Fibroblast of the aortic adventitia (primary cell): ENCODE data around the gene IQCE. TPM values are rescaled to one million over a fixed set of nuclear protein-coding genes. Genes with fewer than 3 reads are reported as not detected.

Experiments used
- DNase-seq: peaks from one replicate; pipeline ENCODE4 v3.0.0-alpha.2; 2010; ENCODE audit warnings: low read depth
- H3K4me3 ChIP-seq: 2 replicates; pipeline ENCODE4 v1.5.1; 2011; ENCODE audit warnings: low read depth, mild to moderate bottlenecking, control low read depth, low read length, moderate library complexity
- CTCF ChIP-seq: IDR thresholded peaks from 2 replicates; pipeline ENCODE4 v1.5.1; 2011; ENCODE audit warnings: mild to moderate bottlenecking, low read length, control low read depth, inconsistent platforms; ENCODE audit not compliant: insufficient read depth
- total RNA-seq: library from RNA; depleted of rRNA; stranded (reverse); fragments of >200 nt; gene quantifications from 2 replicates; pipeline ENCODE4 v1.2.3, GENCODE V29; 2012; ENCODE audit warnings: low replicate concordance

The IQCE gene
- total RNA-seq, 1 donor: 14.0 TPM

GRCh38 chr7:2521341-2521745 lies 37.4 kb upstream of the IQCE start:
- no peak overlapping the region for H3K4me3 ChIP-seq
- DNase-seq: no peak
- TF ChIP-seq CTCF: no peak

DNA sequence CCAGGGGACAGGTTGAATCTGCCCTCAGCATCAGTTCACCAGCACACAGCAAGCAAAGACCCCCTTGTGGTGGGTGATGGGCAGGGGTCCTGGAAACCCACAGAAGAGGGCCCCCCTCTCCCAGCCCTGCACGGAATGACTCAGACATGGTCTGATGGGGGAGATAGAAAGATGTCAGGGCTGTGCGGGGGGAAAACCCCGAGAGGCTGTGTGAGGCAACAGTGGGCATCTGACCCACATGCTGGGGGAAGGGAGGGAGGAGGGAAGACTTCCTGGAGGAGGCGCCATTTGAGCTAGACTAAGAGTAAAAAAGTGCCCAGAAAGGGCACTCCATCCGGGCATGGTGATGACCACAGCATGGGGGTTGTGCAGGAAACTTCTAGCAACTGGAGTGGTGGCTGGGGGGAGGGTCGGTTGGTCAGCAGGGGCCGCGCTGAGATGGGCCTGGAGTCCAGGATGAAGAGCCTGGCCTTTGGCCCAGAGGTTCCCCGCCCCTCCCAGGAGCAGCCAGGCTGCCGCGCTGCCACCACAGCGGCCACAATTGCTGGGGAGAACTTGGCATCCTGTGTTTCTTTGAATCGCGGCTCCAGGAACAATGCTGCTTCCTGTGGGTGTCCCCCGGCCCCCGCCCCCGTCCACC lies 36.7 kb upstream of the IQCE start:
- no peak overlapping the region for H3K4me3 ChIP-seq
- TF ChIP-seq CTCF: no peak
- DNase-seq: no peak

DNA sequence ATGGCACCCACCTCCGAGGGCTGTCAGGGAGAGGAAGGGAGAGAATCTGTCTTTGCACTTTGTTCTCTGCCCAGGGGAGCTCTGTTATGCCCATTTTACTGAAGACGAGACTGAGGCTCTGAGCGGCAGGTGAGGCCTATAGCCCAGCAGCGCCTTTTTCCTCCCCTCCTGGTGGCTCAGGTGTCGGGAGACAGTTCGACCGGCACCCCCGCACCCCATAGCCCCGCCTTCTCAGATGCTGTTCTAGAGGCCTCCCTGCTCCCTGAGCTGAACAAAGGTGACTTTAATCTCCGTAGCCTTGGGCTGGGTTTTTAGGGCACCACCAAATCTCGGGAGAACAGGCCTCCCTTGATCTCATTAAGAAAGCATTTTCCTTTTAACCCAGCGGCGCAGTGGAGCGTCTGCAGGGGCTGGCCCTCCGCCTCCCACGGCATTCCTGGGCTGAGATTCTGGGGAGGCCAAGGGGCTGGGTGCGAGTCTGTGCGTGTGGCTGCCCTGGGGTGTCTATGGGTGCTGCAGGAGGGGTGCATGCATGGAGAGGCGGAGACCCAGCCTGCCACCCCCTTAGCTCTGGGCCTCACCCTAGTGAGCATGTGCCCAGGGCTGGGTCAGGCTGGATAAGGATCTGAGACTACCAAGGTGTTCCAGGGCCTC lies 35.9 kb upstream of the IQCE start:
- no peak overlapping the region for H3K4me3 ChIP-seq
- no peak for TF ChIP-seq CTCF
- DNase-seq: no peak

- no peak overlapping the region for H3K4me3 ChIP-seq
- TF ChIP-seq CTCF: no peak
- no peak for DNase-seq
Measured at GRCh38 chr7:2523461-2523936, 35.3 kb upstream of the IQCE start.

DNA sequence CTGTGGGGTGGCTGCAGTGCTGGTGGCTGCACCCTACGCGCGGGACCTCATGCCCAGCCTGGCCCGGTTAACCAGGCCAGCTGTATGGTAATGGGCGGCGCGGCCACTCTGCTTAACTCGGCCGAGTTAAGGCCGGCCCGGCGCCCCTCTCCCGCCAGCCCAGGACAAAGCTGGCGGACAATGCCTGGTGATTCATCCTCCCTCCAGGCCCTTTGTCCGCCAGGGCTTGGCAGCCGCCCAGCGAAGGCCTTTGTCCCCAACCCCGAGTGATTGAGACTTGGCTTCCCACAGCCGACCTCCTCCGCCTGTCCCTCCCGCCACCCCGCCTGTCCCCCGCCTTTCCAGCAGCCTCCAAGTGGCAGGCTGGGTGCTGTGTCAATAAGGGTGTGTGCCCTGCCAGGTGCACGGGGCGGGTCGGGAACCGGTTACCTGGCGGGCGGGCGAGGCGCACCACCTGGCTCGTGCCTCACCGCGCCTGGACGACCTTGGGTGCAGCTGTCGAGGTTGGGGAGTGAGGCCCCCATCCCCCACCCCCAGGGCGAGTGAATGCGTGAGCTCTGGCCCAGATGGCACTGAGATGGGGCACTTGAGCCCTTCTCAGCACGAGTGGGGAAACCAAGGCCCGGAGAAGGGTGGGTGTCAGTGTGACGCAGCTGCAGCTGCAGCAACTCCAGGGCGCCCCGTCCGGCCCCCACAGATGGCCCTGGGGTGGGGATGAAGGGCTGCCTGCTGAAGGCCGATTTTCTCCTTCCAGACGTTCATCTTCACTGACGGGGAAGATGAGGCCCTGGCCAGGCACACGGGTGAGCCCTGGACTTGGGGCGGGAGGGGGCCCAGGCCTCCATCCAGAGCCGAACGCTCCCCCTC lies 34.6 kb upstream of the IQCE start:
- DNase-seq: peak; percentile 26
- H3K4me3 ChIP-seq: no peak overlapping the region
- no peak for TF ChIP-seq CTCF

DNA sequence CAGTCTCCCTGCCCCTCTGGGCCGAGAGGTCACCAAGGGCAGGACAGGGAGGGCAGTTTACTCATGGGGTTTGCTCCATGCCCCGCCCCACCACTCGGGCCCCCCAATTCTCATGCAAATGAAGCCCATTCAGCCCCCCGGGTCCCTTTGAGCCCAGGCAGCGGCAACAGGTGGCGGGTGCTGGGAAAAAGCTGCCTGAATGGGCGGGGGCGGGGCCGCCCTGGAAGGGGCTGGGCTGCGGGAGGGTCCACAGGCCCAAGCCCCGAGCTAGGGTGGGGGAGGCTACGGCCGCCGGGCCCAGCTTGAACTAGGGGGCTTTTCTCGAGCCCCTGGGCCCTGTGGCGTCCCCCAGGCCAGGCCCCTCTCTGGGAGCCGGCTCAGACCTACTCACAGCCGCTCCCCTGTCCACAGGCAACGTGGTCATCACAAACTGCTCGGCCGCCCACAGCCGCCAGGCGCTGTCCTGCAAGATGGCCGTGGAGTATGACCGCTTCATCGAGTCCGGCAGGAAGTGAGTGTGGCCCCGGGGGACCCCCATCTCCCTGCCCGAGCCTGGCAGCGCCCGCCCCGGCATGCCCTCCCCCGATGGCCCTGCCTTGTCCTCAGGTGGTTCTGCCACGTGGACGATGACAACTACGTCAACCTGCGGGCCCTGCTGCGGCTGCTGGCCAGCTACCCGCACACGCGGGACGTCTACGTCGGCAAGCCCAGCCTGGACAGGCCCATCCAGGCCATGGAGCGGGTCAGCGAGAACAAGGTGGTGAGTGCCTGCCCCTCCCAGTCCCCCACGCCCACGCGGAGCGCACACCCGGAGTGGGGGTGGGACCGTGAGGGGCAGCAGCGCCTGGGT lies 33.7 kb upstream of the IQCE start:
- TF ChIP-seq CTCF: no peak
- DNase-seq: no peak
- no peak overlapping the region for H3K4me3 ChIP-seq
